ENCODE measurements around the gene AGRP. TPM values are rescaled to one million over a fixed set of nuclear protein-coding genes. Genes with fewer than 3 reads are reported as not detected.

Gene AGRP
- total RNA-seq, 1 donor from 2014 or later = not detected

DNA sequence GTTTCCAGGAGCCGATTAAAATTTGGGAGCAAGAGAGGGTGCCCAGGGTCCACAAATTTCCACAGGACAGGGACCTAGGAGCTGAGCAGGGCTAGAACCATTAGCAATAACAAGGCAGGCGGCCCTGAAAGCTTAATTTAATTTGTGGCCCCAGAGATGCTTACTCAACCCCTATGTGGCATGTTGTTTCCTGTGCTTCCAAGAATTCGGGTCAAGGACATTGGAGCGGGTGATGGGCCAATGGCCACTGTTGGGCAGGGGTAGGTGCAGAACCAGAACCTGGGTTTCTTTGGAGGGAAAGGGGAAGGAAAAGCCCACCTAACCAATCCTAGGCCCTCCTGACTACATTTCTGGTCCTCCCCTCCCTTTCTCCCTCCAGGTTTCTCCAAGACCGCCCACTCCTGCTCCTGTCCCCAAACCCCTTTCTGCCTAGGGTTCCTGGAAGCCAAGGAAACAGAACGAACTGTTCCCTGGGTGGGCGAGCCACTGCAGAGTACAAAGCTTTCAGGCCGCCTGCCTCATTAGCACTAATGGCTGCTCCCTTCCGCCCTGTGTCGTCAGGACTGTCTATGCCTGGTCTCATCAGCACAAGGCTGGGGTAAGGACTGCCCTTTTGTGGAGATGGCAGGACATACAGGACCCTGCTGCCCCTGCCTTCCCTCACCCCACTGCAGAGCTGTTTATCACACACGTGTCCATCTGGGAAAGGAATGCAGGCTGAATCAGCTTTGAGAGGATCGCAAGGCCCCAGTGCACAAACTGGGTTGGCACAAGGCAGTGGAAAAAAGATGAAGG lies 581 bp upstream of the AGRP start:
- Mint-ChIP-seq H3K36me3 (ENCODE audit: low read depth, unreplicated experiment) (no peaks in the 10 kb centered on the region), H3K27me3 (ENCODE audit: low read depth, unreplicated experiment) (peaks cover 2% of the 10 kb centered on the region), H3K9me3 (ENCODE audit: unreplicated experiment) (no peaks in the 10 kb centered on the region), H3K27ac (ENCODE audit: unreplicated experiment) (no peak overlapping the region), H3K4me1 (ENCODE audit: low read depth, unreplicated experiment) (peaks cover 14% of the 10 kb centered on the region), H3K4me3 (ENCODE audit: unreplicated experiment) (no peak overlapping the region)
- no peak overlapping the region for H2AFZ ChIP-seq (ENCODE audit: low read depth, low read length)
- no peak overlapping the region for H3K27ac ChIP-seq (ENCODE audit: low read depth, low read length)
- H3K27me3 ChIP-seq (ENCODE audit: insufficient read depth, low read length) = no peaks in the 10 kb centered on the region
- no peaks in the 10 kb centered on the region for H3K36me3 ChIP-seq (ENCODE audit: insufficient read depth, low read length)
- H3K4me2 ChIP-seq (ENCODE audit: low read length) = no peak overlapping the region
- FAIRE-seq (no peak), DNase-seq (ENCODE audit: low read depth) (no peak)
- H3K79me2 ChIP-seq (ENCODE audit: insufficient read depth, low read length) = peaks cover 42% of the 10 kb centered on the region
- no peaks in the 10 kb centered on the region for H3K9me3 ChIP-seq (ENCODE audit: insufficient read depth, low read depth, low read length)
- H3K9ac ChIP-seq (ENCODE audit: low read length) = no peak overlapping the region
- TF ChIP-seq EZH2 (IDR thresholded peaks at IDR 0.05; ENCODE audit: insufficient read depth, low read length) = no peak
- TF ChIP-seq, protein P1, sequence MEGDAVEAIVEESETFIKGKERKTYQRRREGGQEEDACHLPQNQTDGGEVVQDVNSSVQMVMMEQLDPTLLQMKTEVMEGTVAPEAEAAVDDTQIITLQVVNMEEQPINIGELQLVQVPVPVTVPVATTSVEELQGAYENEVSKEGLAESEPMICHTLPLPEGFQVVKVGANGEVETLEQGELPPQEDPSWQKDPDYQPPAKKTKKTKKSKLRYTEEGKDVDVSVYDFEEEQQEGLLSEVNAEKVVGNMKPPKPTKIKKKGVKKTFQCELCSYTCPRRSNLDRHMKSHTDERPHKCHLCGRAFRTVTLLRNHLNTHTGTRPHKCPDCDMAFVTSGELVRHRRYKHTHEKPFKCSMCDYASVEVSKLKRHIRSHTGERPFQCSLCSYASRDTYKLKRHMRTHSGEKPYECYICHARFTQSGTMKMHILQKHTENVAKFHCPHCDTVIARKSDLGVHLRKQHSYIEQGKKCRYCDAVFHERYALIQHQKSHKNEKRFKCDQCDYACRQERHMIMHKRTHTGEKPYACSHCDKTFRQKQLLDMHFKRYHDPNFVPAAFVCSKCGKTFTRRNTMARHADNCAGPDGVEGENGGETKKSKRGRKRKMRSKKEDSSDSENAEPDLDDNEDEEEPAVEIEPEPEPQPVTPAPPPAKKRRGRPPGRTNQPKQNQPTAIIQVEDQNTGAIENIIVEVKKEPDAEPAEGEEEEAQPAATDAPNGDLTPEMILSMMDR (IDR thresholded peaks at IDR 0.05; ENCODE audit: insufficient read depth, low read depth, low read length) = no peak
- no peak overlapping the region for H3K4me3 ChIP-seq (ENCODE audit: insufficient read depth, low read depth, low read length)
- H4K20me1 ChIP-seq (ENCODE audit: insufficient read depth, low read length) = peaks cover 17% of the 10 kb centered on the region
- peaks cover 16% of the 10 kb centered on the region for H3K4me1 ChIP-seq (ENCODE audit: insufficient read depth, low read length)

DNA sequence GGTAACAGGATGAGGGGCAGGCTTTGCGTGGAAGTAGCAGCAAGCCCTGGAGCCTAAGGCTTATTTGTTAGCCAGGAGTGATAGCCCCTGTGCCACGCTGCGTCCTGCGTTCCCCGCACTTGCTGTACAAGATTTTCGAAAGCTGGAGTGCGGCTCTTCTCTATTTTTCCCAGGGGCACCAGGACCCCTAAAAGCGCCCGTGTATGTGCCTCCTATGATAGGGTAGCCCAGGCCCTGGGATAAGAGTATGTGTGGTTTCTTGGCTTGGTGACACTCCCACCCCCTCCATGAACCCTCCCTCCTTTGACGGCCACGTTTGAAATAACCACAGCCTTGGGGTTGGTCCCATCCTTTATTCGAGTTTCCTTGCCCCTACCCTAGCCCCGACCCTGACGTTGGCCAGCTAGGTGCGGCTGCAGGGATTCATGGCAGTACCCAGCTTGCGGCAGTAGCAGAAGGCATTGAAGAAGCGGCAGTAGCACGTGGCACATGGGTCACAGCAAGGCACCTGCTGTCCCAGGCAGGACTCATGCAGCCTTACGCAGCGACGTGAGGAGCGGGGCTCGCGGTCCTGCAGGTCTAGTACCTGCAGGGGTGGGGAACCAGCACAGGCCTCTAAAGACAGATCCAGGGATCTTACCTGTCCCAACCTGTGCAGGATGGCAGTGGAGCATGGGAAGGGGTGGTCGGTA lies 968 bp downstream of the AGRP start:
- H3K9ac ChIP-seq (ENCODE audit: low read length) = peak overlapping the region; percentile 99
- no peaks in the 10 kb centered on the region for H3K27me3 ChIP-seq (ENCODE audit: insufficient read depth, low read length)
- FAIRE-seq (no peak), DNase-seq (ENCODE audit: low read depth) (no peak)
- Mint-ChIP-seq H3K27me3 (ENCODE audit: low read depth, unreplicated experiment) (peaks cover 2% of the 10 kb centered on the region), H3K9me3 (ENCODE audit: unreplicated experiment) (no peaks in the 10 kb centered on the region), H3K4me3 (ENCODE audit: unreplicated experiment) (peak overlapping the region; percentile 98), H3K4me1 (ENCODE audit: low read depth, unreplicated experiment) (peaks cover 16% of the 10 kb centered on the region), H3K27ac (ENCODE audit: unreplicated experiment) (peak overlapping the region; percentile 41), H3K36me3 (ENCODE audit: low read depth, unreplicated experiment) (no peaks in the 10 kb centered on the region)
- H3K4me3 ChIP-seq (ENCODE audit: insufficient read depth, low read depth, low read length) = peak overlapping the region; percentile 86
- H3K4me1 ChIP-seq (ENCODE audit: insufficient read depth, low read length) = peaks cover 16% of the 10 kb centered on the region
- no peaks in the 10 kb centered on the region for H3K9me3 ChIP-seq (ENCODE audit: insufficient read depth, low read depth, low read length)
- TF ChIP-seq, protein P1 (IDR thresholded peaks at IDR 0.05; ENCODE audit: insufficient read depth, low read depth, low read length) = no peak
- TF ChIP-seq EZH2 (IDR thresholded peaks at IDR 0.05; ENCODE audit: insufficient read depth, low read length) = no peak
- peaks cover 28% of the 10 kb centered on the region for H4K20me1 ChIP-seq (ENCODE audit: insufficient read depth, low read length)
- H3K4me2 ChIP-seq (ENCODE audit: low read length) = peak overlapping the region; percentile 99
- peak overlapping the region; percentile 64 for H3K27ac ChIP-seq (ENCODE audit: low read depth, low read length)
- no peaks in the 10 kb centered on the region for H3K36me3 ChIP-seq (ENCODE audit: insufficient read depth, low read length)
- peaks cover 56% of the 10 kb centered on the region for H3K79me2 ChIP-seq (ENCODE audit: insufficient read depth, low read length)
- peak overlapping the region; percentile 88 for H2AFZ ChIP-seq (ENCODE audit: low read depth, low read length)
